MV-4-11 (cell line): Measurements from ENCODE around the gene MYO5B.

ENCODE experiments used
- DNase-seq: peaks from one replicate; lab custom pipeline; 2025; lab: John Stamatoyannopoulos, UW

The MYO5B gene

GRCh38 chr18:49880661-49881060, 314.3 kb downstream of the MYO5B start:
- no peak for DNase-seq

GRCh38 chr18:49879271-49879580, 315.7 kb downstream of the MYO5B start:
- no peak for DNase-seq

- no peak for DNase-seq
Observed at GRCh38 chr18:49878567-49879270, 316.2 kb downstream of the MYO5B start.

DNA sequence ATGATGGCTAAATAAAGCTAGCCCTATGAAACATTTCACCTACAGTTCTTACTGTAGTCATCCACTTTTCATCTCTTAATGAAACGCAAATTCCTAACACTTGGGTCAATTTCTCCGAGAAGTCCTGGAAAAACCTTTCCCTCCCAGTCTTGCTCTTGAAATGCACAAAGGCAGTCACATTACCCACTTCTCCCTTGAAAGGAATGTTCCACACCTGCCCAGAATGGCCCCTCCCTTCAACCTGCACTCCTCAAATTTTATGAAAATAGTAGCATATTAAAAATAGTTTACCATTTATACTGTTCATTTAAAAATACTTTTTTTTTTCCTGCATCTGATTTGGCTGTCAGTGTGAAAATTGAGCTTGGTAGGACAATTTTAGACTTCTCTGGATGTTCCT, 316.9 kb downstream of the MYO5B start:
- DNase-seq: no peak

GRCh38 chr18:49876536-49876935, 318.4 kb downstream of the MYO5B start:
- no peak for DNase-seq

DNA sequence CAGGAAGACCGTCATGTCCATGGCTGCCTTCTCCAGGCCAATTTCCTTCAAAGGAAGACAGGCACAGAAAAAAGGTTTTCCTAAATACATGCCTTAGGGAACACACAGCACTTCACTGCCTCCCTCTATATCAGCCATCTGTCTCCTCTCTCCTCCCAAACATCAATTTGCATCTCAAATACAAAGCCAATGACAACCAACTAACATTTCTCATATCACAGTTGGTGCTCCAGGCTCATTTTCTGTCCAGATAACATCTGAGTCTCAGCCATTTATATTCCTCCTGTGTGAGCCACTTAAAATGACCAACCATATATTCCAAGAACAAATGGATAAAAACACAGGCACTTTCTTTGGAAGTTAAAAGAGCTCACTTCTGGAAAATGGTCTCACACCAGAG, 319.2 kb downstream of the MYO5B start:
- no peak for DNase-seq

DNA sequence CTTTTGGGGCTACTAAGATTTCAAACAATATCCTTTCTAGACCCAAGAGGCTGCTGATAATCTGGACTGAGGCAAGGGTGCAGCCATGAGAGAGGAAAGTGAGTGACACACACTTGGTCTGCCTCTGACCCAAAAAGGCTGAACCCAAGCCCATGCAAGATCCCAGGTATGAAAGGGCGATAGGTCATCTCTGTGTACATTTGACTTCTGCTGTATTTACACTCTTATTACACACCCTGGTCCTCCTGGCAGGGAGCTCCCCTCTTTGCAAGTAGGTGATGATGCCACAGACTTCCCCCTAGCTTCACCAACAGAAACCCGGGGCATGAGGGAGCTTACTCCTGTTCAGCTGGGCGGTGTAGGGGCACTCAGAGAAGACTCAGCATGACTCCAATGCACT, 319.8 kb downstream of the MYO5B start:
- no peak for DNase-seq

DNA sequence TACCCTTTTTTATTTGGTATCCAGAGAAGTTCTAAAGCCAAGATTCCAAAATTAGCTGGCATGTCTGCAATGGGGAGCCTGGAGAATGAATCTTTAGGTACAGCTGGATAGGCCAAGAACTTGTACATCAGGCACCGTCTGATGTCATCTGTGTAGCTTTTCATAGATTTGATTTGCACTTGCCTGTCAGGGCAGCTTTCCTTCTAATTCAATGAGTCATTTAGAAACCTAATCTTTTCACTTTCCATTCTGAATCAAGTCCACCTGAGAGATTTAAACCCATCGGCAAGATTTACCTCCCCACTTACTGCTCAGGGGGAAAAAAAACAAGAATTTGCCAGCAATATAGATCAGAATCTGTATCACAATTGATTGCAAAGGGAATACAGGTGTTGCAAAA, 320.7 kb downstream of the MYO5B start:
- no peak for DNase-seq

DNA sequence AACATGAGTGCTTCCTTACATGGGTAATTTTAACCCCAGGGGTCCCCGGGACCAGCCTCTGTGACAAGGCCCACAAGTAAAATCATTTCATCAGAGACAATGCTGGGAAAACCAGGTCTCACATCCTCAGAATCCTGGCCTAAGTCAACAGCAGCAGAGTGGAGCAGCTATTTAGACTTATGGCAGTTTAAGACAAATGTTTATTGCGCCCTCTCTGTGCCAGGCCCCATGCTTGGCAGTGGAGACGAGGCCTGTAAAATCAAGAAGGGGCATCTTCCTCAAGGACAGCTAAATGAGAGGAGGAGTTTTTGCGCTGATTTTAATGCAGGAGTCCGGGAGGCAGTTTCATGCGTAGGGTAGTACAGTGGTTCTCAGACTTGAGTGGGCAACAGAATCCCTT, 325.6 kb downstream of the MYO5B start:
- no peak for DNase-seq

GRCh38 chr18:49866680-49867079, 328.3 kb downstream of the MYO5B start:
- DNase-seq: no peak

- no peak for DNase-seq
Observed at GRCh38 chr18:49865401-49865800, 329.5 kb downstream of the MYO5B start.

DNA sequence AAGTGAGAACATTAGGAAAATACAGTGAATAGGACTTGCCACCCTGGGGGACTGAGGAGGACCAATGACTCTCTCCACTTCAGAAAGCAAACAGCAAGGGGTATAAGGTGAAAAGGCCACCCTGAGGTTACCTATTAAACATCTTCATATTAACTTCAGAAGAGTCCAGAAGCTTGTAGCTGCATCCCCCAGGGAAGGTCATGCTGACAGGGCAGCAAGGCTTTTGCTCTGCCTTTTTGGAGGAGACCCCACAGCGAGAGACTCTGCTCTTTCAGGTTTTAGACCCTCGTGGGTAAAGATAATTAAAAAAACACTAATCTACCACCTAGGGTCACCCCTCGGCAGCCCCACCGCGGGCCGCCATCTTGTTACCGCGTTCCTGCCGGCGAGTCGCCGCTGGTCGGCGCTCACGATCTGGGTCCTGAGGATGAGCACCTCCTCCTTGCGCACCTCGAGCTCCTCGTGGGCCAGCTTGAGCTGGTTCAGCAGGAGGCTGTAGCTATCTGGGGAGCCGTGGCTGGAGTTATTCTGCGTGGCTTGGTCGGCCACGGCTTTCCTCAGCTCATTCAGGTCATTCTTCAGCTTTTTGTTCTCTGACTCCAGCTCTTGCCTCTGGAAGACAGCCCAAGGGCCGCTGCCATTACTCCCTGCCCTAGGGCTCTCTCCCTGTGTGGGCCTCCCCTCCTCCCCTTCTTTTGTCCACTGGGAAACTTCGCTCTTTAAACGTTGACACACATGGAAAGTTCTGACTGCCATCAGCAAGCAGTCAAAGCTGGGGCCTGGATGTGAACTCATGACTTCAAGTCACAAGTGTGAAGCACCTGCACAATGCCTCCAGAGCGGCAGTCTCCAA, 331.0 kb downstream of the MYO5B start:
- DNase-seq: no peak

- DNase-seq: no peak
Observed at GRCh38 chr18:49862656-49863385, 332.1 kb downstream of the MYO5B start.

GRCh38 chr18:49861659-49862058, 333.3 kb downstream of the MYO5B start:
- DNase-seq: peak; percentile 11

- no peak for DNase-seq
Observed at GRCh38 chr18:49859725-49860124, 335.2 kb downstream of the MYO5B start.

DNA sequence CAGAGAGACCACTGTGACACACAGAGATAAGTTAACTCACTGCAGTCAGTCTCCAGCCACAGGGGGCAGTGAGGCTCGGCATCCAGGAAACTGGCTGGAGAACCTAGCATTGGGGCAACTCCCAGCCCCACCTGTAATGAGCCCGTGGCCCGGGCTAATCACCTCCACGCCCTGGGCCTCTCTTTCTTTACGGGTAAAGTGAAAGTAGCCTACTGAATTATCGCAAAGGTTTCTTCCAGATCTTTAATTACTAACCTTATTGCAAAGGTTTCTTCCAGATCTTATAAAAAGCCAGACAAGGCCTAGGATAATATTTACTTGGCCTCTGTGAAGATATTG, 336.0 kb downstream of the MYO5B start:
- DNase-seq: no peak

GRCh38 chr18:49858309-49859020, 336.5 kb downstream of the MYO5B start:
- DNase-seq: peak; percentile 54

DNA sequence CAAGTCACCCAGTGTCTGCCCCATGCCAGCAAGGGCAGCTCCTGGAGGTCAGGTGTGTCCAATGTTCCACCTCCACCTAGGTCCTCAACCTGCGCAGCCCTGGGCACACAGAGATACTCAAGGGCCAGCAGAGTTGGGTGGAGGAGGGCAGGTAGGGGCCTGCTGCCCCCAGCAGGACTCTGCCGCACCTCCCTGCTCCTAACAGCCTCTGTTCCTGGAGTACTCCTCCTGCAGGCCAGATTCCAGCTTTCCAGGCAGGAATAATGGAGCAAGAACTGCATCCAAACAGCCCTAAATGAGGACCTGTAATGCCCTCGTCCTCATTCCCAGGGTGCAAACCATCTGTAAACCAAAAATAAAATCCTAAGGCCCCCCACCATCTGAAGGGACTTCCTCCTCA, 337.2 kb downstream of the MYO5B start:
- no peak for DNase-seq

DNA sequence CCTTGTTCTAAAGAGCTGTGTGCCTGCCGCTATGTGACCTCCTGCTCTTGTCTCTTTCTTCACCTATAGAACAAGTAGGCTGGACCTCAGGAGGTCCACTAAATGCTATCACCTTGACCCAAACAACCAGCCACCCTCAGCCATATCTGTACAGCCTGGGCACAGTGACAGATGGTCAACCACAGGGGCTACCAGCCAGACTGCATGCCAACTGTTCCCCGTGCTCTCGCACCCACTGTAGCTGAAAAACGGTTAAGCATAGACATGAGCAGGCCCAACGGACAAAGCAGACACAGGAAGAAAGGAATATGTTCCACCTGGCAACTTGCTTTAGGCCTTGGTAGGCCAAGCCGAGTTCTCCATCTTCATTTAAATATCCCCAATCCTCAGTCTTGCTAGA, 338.5 kb downstream of the MYO5B start:
- no peak for DNase-seq

DNA sequence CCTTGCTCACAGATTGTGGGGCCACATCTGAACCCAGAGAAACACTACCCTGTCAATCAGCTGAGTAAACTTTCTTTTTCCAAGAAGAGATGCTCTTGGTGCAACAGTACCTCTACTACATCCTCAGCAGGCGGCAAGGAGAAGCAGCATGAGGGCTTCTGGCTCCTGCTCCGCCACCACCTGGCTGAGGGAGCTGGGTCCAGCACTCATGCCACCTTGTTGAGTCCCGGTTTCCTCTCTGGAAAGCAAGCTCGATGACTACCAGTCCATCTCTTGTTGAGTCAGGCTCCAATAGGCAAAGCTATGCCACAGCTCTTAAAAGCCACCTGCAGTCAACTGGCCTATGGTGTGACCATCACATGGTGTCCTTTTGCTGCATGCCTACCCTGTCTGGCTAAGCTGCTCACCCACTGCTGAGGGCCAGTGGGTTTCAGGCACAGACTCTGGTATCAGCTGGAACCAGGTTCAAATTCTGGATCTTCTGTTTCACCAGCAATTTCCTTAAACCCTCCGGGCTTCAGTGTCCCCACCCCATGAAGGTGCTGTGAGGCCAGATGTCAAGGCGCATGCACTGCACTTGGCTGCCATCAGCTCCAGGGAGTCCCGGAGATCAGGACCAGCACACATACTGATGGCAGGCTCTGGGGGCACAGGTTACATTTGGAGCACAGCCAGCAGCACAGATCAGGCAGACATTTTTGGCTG, 339.1 kb downstream of the MYO5B start:
- no peak for DNase-seq

DNA sequence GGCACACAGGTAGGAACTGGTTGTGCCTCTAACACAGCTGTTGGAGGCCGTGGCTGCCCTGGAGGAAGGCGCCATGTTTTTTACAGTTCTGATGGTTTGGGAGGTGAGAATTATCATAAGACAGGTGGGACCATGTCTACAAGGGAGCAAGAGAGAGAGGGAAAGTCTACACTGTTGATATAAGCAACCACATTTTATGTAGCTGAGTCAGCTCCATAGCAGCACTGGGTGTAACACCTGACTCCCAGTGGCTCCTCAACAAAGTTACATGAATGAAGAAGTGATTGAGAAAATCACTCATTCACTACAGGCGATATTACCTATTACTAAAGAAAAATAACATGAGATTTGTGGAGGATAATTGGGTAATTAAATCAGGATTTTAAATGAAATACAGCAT, 340.3 kb downstream of the MYO5B start:
- DNase-seq: no peak

DNA sequence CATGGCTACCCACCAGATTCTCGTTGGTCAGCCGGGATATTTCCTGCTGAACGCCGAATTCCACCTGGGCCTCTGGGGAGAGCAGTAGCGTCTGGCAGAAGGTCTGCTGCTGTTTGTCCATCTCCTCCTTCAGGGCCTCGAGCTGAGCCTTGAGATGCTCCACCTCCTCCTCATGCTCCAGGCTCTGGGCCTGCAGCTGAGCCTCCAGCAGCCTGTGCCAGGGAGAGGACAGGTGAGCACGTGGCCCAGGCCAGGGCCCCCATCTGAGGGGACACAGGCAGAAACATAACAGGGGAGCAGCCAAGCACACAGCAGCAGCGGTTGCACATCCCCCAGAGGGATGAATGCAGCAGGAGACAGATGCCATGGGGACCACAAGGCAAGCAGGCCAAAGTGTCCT, 341.5 kb downstream of the MYO5B start:
- no peak for DNase-seq
